AG10803 (cell line): ENCODE results near the gene PPP1R9B.
A peak's percentile ranks its signal among the peaks of the same experiment; 100 is the strongest.

Source experiments
- DNase-seq: peaks from one replicate; pipeline ENCODE4 v3.0.0; 2010; ENCODE audit warnings: low read depth
- H3K4me3 ChIP-seq: 2 replicates; pipeline ENCODE4 v1.5.1; 2011; ENCODE audit warnings: mild to moderate bottlenecking, low read length, control low read depth
- CTCF ChIP-seq: conservative IDR thresholded peaks from 2 replicates; pipeline ENCODE4 v1.5.1; 2011; ENCODE audit warnings: mild to moderate bottlenecking, low read length, control low read depth, inconsistent platforms

PPP1R9B gene

GRCh38 chr17:50148226-50149090 lies 2.0 kb downstream of the PPP1R9B start:
- H3K4me3 ChIP-seq, result peak overlapping the region; percentile 79
- peak; percentile 31 for DNase-seq
- peak; percentile 46 for TF ChIP-seq CTCF

- H3K4me3 ChIP-seq, result peak overlapping the region; percentile 79
- peak; percentile 48 for DNase-seq
- TF ChIP-seq CTCF, result no peak
Observed at GRCh38 chr17:50147841-50148225, 2.6 kb downstream of the PPP1R9B start.

GRCh38 chr17:50146927-50147665 lies 3.4 kb downstream of the PPP1R9B start:
- peak overlapping the region; percentile 79 for H3K4me3 ChIP-seq
- no peak for DNase-seq
- no peak for TF ChIP-seq CTCF

GRCh38 chr17:50146230-50146926 lies 4.1 kb downstream of the PPP1R9B start:
- no peak for DNase-seq
- TF ChIP-seq CTCF, result 0 out of 2 replicates have a peak, but pooled peaks have one; percentile 6
- peak overlapping the region; percentile 79 for H3K4me3 ChIP-seq

- DNase-seq, result no peak
- no peak for TF ChIP-seq CTCF
- no peak overlapping the region; the same call in 1 of the 2 replicates for H3K4me3 ChIP-seq
Observed at GRCh38 chr17:50145532-50146229, 4.8 kb downstream of the PPP1R9B start.

- no peak for DNase-seq
- TF ChIP-seq CTCF, result no peak
- H3K4me3 ChIP-seq, result no peak overlapping the region
Observed at GRCh38 chr17:50144845-50145531, 5.5 kb downstream of the PPP1R9B start.
